Measurements from ENCODE around the gene ZMYM1. TPM values are rescaled to one million over a fixed set of nuclear protein-coding genes. Genes with fewer than 3 reads are reported as not detected.

ZMYM1 gene
- total RNA-seq, 2 donors from 2014 or later: 13.4 to 14.3 TPM

- intact Hi-C loops (cut with DNase I): no loop called here
- peaks cover 11% of the 10 kb centered on the region for H3K4me1 ChIP-seq
- no peak overlapping the region for H3K4me3 ChIP-seq
- H3K9ac ChIP-seq (ENCODE audit: low read depth in 2 of 2, low read length in 2 of 2): no peak overlapping the region
- no peaks in the 10 kb centered on the region for H3K27me3 ChIP-seq
- DNase-seq: no peak
- TF ChIP-seq CTCF (IDR thresholded peaks at IDR 0.05): no peak
- no peaks in the 10 kb centered on the region for H3K9me3 ChIP-seq
- no peaks in the 10 kb centered on the region for H3K36me3 ChIP-seq
- H3K27ac ChIP-seq: no peak overlapping the region
Observed at GRCh38 chr1:35033346-35033745, 45.8 kb upstream of the ZMYM1 start.

DNA sequence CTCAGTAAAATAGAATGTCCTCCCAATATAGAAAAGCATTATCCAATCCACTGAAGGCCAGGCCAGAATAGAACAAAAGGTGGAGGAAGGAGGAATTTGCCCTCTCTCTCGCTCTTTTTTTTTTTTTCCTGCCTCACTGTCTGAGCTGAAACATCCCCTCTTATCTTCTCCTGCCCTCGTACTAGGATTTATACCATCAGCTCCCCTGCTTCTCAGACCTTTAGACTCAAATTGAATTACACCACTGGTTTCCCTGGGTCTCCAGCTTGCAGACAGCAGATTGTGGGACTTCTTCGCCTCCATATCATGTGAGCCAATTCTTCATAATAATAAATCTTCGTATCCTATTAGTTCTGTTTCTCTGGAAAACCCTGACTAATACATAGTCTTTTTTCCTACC, 42.6 kb upstream of the ZMYM1 start:
- H3K4me3 ChIP-seq: no peak overlapping the region
- no peak overlapping the region for H3K27ac ChIP-seq
- H3K27me3 ChIP-seq: no peaks in the 10 kb centered on the region
- no peak overlapping the region for H3K9ac ChIP-seq (ENCODE audit: low read depth in 2 of 2, low read length in 2 of 2)
- DNase-seq: no peak
- no peak for TF ChIP-seq CTCF (IDR thresholded peaks at IDR 0.05)
- H3K36me3 ChIP-seq: no peaks in the 10 kb centered on the region
- no peaks in the 10 kb centered on the region for H3K9me3 ChIP-seq
- peaks cover 3% of the 10 kb centered on the region for H3K4me1 ChIP-seq
- intact Hi-C loops (cut with DNase I): no loop called here

GRCh38 chr1:35037206-35037605, 42.0 kb upstream of the ZMYM1 start:
- Histone ChIP-seq H3K36me3 (no peaks in the 10 kb centered on the region), H3K4me1 (peaks cover under 1% of the 10 kb centered on the region), H3K4me3 (no peak overlapping the region), H3K9me3 (no peaks in the 10 kb centered on the region), H3K27ac (no peak overlapping the region), H3K9ac (ENCODE audit: low read depth in 2 of 2, low read length in 2 of 2) (no peak overlapping the region), H3K27me3 (no peaks in the 10 kb centered on the region)
- DNase-seq: no peak
- intact Hi-C loops (cut with DNase I): no loop called here
- no peak for TF ChIP-seq CTCF (IDR thresholded peaks at IDR 0.05)

DNA sequence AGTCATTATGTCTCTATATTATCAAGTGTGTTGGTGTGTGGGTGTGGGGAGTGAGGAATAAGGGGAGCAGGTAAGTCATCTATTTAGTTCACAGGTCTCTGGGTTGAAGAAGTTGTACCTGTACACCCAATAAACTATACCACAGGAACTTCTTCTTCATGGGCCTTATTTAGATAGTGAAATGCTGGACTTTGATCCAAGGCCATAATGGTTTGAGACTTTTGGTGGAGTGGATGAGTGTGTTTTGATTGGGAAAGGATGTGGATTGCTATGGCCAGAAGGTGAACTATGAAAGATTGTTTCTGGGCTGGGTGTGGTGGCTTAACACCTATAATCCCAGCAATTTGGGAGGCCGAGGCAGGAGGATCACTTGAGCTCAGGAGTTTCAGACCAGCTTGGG, 40.5 kb upstream of the ZMYM1 start:
- intact Hi-C loops (cut with DNase I): no loop called here
- Histone ChIP-seq H3K27ac (no peak overlapping the region), H3K27me3 (no peaks in the 10 kb centered on the region), H3K9me3 (no peaks in the 10 kb centered on the region), H3K36me3 (no peaks in the 10 kb centered on the region), H3K4me1 (no peaks in the 10 kb centered on the region), H3K9ac (ENCODE audit: low read depth in 2 of 2, low read length in 2 of 2) (no peak overlapping the region), H3K4me3 (no peak overlapping the region)
- no peak for DNase-seq
- no peak for TF ChIP-seq CTCF (IDR thresholded peaks at IDR 0.05)

GRCh38 chr1:35043498-35043897, 35.7 kb upstream of the ZMYM1 start:
- DNase-seq: no peak
- Histone ChIP-seq H3K9me3 (no peaks in the 10 kb centered on the region), H3K27me3 (no peaks in the 10 kb centered on the region), H3K27ac (no peak overlapping the region), H3K9ac (ENCODE audit: low read depth in 2 of 2, low read length in 2 of 2) (no peak overlapping the region), H3K4me3 (no peak overlapping the region), H3K36me3 (no peaks in the 10 kb centered on the region), H3K4me1 (no peaks in the 10 kb centered on the region)
- TF ChIP-seq CTCF (IDR thresholded peaks at IDR 0.05): no peak
- intact Hi-C loops (cut with DNase I): no loop called here

GRCh38 chr1:35044431-35044830, 34.8 kb upstream of the ZMYM1 start:
- Histone ChIP-seq H3K27me3 (no peaks in the 10 kb centered on the region), H3K9ac (ENCODE audit: low read depth in 2 of 2, low read length in 2 of 2) (no peak overlapping the region), H3K9me3 (no peaks in the 10 kb centered on the region), H3K4me3 (no peak overlapping the region), H3K4me1 (no peaks in the 10 kb centered on the region), H3K27ac (no peak overlapping the region), H3K36me3 (no peaks in the 10 kb centered on the region)
- no peak for TF ChIP-seq CTCF (IDR thresholded peaks at IDR 0.05)
- intact Hi-C loops (cut with DNase I): no loop called here
- DNase-seq: no peak

Measured in colonic mucosa (tissue), 4 donors.